22Rv1 (cell line): ENCODE measurements around the gene PIK3R1.

Experiments used
- H3K27ac ChIP-seq: fragments of 450-650 bp; 2 replicates; pipeline ENCODE4 v1.5.1; 2017
- ZFX ChIP-seq: fragments of 450-650 bp; IDR thresholded peaks from 2 replicates; pipeline ENCODE4 v1.6.1; 2017; ENCODE audit warnings: antibody characterized with exemption, borderline replicate concordance
- TF ChIP-seq, protein P1 (sequence below): fragments of 450-650 bp; IDR thresholded peaks from 2 replicates; pipeline ENCODE4 v1.5.1; 2017; ENCODE audit warnings: mild to moderate bottlenecking

PIK3R1 gene

GRCh38 chr5:68344447-68345111 lies 129.0 kb downstream of the PIK3R1 start:
- no peak overlapping the region for H3K27ac ChIP-seq
- TF ChIP-seq ZFX: no peak
- TF ChIP-seq, protein P1, sequence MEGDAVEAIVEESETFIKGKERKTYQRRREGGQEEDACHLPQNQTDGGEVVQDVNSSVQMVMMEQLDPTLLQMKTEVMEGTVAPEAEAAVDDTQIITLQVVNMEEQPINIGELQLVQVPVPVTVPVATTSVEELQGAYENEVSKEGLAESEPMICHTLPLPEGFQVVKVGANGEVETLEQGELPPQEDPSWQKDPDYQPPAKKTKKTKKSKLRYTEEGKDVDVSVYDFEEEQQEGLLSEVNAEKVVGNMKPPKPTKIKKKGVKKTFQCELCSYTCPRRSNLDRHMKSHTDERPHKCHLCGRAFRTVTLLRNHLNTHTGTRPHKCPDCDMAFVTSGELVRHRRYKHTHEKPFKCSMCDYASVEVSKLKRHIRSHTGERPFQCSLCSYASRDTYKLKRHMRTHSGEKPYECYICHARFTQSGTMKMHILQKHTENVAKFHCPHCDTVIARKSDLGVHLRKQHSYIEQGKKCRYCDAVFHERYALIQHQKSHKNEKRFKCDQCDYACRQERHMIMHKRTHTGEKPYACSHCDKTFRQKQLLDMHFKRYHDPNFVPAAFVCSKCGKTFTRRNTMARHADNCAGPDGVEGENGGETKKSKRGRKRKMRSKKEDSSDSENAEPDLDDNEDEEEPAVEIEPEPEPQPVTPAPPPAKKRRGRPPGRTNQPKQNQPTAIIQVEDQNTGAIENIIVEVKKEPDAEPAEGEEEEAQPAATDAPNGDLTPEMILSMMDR: no peak

GRCh38 chr5:68345171-68345570 lies 129.6 kb downstream of the PIK3R1 start:
- no peak overlapping the region for H3K27ac ChIP-seq
- TF ChIP-seq, protein P1: no peak
- TF ChIP-seq ZFX: no peak

DNA sequence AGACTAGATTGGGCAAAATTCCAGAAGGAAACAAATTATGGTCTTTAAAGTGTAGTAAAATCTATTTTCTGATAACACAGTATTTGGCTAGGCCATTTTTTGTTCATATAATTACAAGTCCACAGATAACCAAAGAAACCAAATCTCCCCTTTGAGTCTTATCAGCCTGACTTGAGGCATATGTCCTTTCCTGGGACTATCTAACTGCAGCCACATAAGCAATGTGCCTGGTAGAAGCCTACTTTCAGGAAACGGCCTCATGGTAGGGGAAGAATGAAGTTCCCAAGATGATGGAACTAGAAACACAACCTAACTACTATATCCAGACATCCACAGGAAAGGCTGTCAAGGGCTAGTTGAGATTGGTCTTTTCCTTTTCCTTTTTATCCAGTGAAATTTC lies 130.0 kb downstream of the PIK3R1 start:
- no peak overlapping the region for H3K27ac ChIP-seq
- TF ChIP-seq ZFX: no peak
- TF ChIP-seq, protein P1: no peak

- no peak overlapping the region for H3K27ac ChIP-seq
- TF ChIP-seq ZFX: no peak
- TF ChIP-seq, protein P1: no peak
These were observed 132.0 kb downstream of the PIK3R1 start for GRCh38 chr5:68347536-68347935.

DNA sequence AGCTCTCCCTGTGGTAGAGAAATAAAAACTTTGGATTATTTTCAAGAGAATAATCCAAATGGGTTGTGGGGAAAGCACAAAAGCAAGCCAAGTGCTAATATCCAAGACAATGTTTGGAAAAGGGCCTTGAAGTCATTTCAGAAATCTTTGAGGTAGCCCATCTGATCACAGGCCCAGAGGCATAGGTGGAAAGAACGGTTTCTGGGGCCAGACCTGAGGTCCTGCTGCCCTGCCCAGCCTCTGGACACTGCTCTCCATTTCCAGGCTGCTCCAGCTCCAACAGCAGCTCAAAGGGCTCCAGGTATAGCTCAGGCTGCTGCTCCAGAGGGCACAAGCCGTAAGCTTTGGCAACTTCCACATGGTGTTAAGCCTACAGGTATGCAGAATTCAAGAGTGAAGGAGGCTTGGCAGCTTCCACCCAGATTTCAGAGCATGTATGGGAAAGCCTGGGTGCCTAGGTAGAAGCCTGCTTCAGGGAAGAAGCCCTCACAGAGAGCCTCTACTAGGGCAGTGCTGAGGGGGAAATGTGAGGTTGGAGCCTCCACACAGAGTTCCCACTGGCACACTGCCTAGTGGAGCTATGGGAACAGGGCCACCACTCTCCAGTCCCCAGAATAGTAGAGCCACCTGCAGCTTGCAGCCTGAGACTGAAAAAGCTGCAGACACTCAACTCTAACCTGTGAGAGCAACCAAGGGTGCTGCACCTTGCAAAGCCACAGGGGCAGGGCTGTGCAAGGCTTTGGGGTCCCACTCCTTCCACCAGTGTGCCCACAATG lies 133.1 kb downstream of the PIK3R1 start:
- H3K27ac ChIP-seq: no peak overlapping the region
- no peak for TF ChIP-seq ZFX
- TF ChIP-seq, protein P1: no peak

DNA sequence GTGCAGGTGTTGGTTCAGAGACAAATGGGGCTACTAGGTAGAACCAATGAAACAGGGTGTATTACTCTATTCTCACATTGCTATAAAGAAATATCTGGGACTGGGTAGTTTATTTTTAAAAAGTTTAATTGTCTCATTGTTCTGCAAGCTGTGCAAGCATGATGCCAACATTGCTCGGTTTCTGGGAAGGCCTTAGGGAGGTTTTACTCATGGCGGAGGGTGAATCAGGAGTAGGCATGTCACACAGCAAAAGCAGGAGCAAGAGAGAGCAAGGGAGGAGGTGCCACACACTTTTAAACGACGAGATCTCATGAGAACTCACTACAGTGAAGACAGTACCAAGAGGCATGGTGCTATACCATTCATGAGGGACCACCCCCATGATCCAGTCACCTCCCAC lies 134.6 kb downstream of the PIK3R1 start:
- H3K27ac ChIP-seq: no peak overlapping the region
- TF ChIP-seq, protein P1: no peak
- no peak for TF ChIP-seq ZFX
